Hepatocyte (in vitro differentiated cells): ENCODE results near the gene ZNF598.

ENCODE experiments used
- EZH2phosphoT487 ChIP-seq: fragments of 200-600 bp; sonication (generic); IDR thresholded peaks from one replicate; pipeline ENCODE4 v1.6.1; 2018; ENCODE audit warnings: antibody characterized with exemption, mild to moderate bottlenecking, low read depth, moderate library complexity; ENCODE audit not compliant: unreplicated experiment, severe bottlenecking
- TF ChIP-seq, protein P1 (sequence below): fragments of 200-600 bp; sonication (generic); IDR thresholded peaks from 2 replicates; pipeline ENCODE4 v1.5.1; 2016; ENCODE audit warnings: antibody characterized with exemption, mild to moderate bottlenecking; ENCODE audit not compliant: poor library complexity

- TF ChIP-seq, protein P1, sequence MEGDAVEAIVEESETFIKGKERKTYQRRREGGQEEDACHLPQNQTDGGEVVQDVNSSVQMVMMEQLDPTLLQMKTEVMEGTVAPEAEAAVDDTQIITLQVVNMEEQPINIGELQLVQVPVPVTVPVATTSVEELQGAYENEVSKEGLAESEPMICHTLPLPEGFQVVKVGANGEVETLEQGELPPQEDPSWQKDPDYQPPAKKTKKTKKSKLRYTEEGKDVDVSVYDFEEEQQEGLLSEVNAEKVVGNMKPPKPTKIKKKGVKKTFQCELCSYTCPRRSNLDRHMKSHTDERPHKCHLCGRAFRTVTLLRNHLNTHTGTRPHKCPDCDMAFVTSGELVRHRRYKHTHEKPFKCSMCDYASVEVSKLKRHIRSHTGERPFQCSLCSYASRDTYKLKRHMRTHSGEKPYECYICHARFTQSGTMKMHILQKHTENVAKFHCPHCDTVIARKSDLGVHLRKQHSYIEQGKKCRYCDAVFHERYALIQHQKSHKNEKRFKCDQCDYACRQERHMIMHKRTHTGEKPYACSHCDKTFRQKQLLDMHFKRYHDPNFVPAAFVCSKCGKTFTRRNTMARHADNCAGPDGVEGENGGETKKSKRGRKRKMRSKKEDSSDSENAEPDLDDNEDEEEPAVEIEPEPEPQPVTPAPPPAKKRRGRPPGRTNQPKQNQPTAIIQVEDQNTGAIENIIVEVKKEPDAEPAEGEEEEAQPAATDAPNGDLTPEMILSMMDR = no peak
- no peak for TF ChIP-seq EZH2phosphoT487
Measured at GRCh38 chr16:2008631-2009163, 924 bp downstream of the ZNF598 start.
